SK-N-SH (cell line): ENCODE results near the gene NEK9. TPM values are rescaled to one million over a fixed set of nuclear protein-coding genes. Genes with fewer than 3 reads are reported as not detected.

ENCODE experiments used
- CTCF ChIA-PET: fragments of 300-600, 350-600 bp; formaldehyde crosslinking; extraction: SDS; loops from one replicate; lab custom pipeline; 2021; lab: Yijun Ruan, JAX
- POLR2A ChIA-PET: fragments of 350-600 bp; sonication (Branson Sonifier 250); formaldehyde crosslinking; extraction: SDS; loops from one replicate; lab custom pipeline; 2020; ENCODE audit warnings: antibody characterized with exemption, inconsistent platforms; lab: Yijun Ruan, JAX
- DNase-seq: peaks from one replicate; pipeline ENCODE4 v3.0.0; 2012
- H2AFZ ChIP-seq: fragments of 200-600 bp; sonication (generic); 2 replicates; pipeline ENCODE4 v1.8.1; 2016; ENCODE audit warnings: antibody characterized with exemption, mild to moderate bottlenecking, low read depth
- H3F3A ChIP-seq: fragments of 200-600 bp; sonication (generic); replicated peaks from 2 replicates; pipeline ENCODE3; 2016; ENCODE audit warnings: antibody characterized with exemption, mild to moderate bottlenecking; ENCODE audit not compliant: insufficient read depth
- H3K27ac ChIP-seq, 2 experiments: fragments of 200-500 bp in 1 of 2; fragments of 200-600 bp in 1 of 2; sonication (Bioruptor generic) in 1 of 2; sonication (generic), shearing (Covaris generic) in 1 of 2; 2 replicates each; pipeline versions ENCODE4 v1.5.1 to v1.6.1; 2014 to 2016; ENCODE audit warnings: low read depth in 2 of 2, inconsistent platforms in 1 of 2, low read length in 1 of 2, mild to moderate bottlenecking in 1 of 2, mixed read lengths in 1 of 2
- H3K27me3 ChIP-seq: fragments of 200-600 bp; sonication (generic), shearing (Covaris generic); 2 replicates; pipeline ENCODE4 v1.6.1; 2016; ENCODE audit warnings: mixed run types; ENCODE audit not compliant: insufficient read depth
- H3K36me3 ChIP-seq, 2 experiments: fragments of 200-500 bp in 1 of 2; fragments of 200-600 bp in 1 of 2; sonication (Bioruptor generic) in 1 of 2; sonication (generic) in 1 of 2; replicated peaks in 1 of 2; 2 replicates each; pipeline versions ENCODE3 to v1.5.1; 2014 to 2016; ENCODE audit warnings: low read length in 1 of 2, mild to moderate bottlenecking in 1 of 2; ENCODE audit not compliant: insufficient read depth in 2 of 2, control insufficient read depth in 1 of 2
- H3K4me1 ChIP-seq, 2 experiments: fragments of 200-500 bp in 1 of 2; fragments of 200-600 bp in 1 of 2; sonication (Bioruptor generic) in 1 of 2; sonication (generic), shearing (Covaris generic) in 1 of 2; 2 replicates each; pipeline versions ENCODE4 v1.5.1 to v1.6.1; 2014 to 2016; ENCODE audit warnings: low read depth in 1 of 2, low read length in 1 of 2, mixed run types in 1 of 2; ENCODE audit not compliant: insufficient read depth in 2 of 2, control insufficient read depth in 1 of 2
- H3K4me2 ChIP-seq: fragments of 200-600 bp; sonication (generic), shearing (Covaris generic); 2 replicates; pipeline ENCODE4 v1.6.1; 2017; ENCODE audit warnings: mixed run types
- H3K4me3 ChIP-seq, 2 experiments: fragments of 200-500 bp in 1 of 2; fragments of 200-600 bp in 1 of 2; sonication (Bioruptor generic) in 1 of 2; sonication (generic), shearing (Covaris generic) in 1 of 2; 2 replicates each; pipeline versions ENCODE4 v1.5.1 to v1.8.1; 2014 to 2016; ENCODE audit warnings: low read depth in 2 of 2, inconsistent platforms in 1 of 2, low read length in 1 of 2, mild to moderate bottlenecking in 1 of 2, mixed read lengths in 1 of 2, moderate library complexity in 1 of 2
- H3K79me2 ChIP-seq: fragments of 200-600 bp; sonication (generic); 2 replicates; pipeline ENCODE4 v1.8.1; 2017; ENCODE audit warnings: mild to moderate bottlenecking; ENCODE audit not compliant: insufficient read depth
- H3K9ac ChIP-seq: fragments of 200-600 bp; sonication (generic); 2 replicates; pipeline ENCODE4 v1.6.1; 2017; ENCODE audit warnings: mixed run types
- H3K9me2 ChIP-seq: fragments of 200-600 bp; sonication (generic); 2 replicates; pipeline ENCODE4 v1.6.1; 2017; ENCODE audit warnings: mixed run types
- H3K9me3 ChIP-seq: fragments of 200-600 bp; sonication (generic); 2 replicates; pipeline ENCODE4 v1.6.1; 2017; ENCODE audit warnings: mixed run types, mild to moderate bottlenecking, moderate library complexity
- H4K20me1 ChIP-seq: fragments of 200-600 bp; sonication (generic); 2 replicates; pipeline ENCODE4 v1.6.1; 2017; ENCODE audit warnings: mild to moderate bottlenecking, mixed run types; ENCODE audit not compliant: insufficient read depth
- CHD2 ChIP-seq: fragments of 150-350 bp; IDR thresholded peaks from 2 replicates; pipeline ENCODE4 v1.6.1; 2018; ENCODE audit warnings: low read length; ENCODE audit not compliant: partially characterized antibody
- ELF1 ChIP-seq: IDR thresholded peaks from 2 replicates; pipeline ENCODE4 v1.4.0; 2012
- FOXJ3 ChIP-seq: sonication (generic); formaldehyde crosslinking; IDR thresholded peaks from 2 replicates; pipeline ENCODE4 v1.5.1; 2020; ENCODE audit warnings: mild to moderate bottlenecking, missing genetic modification reagents
- IRF3 ChIP-seq: fragments of 150-350 bp; IDR thresholded peaks from 2 replicates; pipeline ENCODE4 v1.6.1; 2016; ENCODE audit warnings: mild to moderate bottlenecking, low read depth, low read length
- MEF2A ChIP-seq: IDR thresholded peaks from 2 replicates; pipeline ENCODE4 v1.4.0; 2012; ENCODE audit warnings: low read depth, borderline replicate concordance
- MXI1 ChIP-seq: IDR thresholded peaks from 2 replicates; pipeline ENCODE4 v1.6.1; 2012; ENCODE audit warnings: mild to moderate bottlenecking, low read depth, low read length, improper control_type of control experiment
- NFIC ChIP-seq: IDR thresholded peaks from 2 replicates; pipeline ENCODE4 v1.4.0; 2012; ENCODE audit warnings: borderline replicate concordance
- POLR2AphosphoS5 ChIP-seq: IDR thresholded peaks from 2 replicates; pipeline ENCODE4 v1.6.1; 2012; ENCODE audit warnings: low read depth, low read length
- RAD21 ChIP-seq: IDR thresholded peaks from 2 replicates; pipeline ENCODE4 v1.6.1; 2012; ENCODE audit warnings: mild to moderate bottlenecking, low read length
- REST ChIP-seq: IDR thresholded peaks from 2 replicates; pipeline ENCODE4 v1.6.1; 2012; ENCODE audit warnings: mild to moderate bottlenecking, low read depth, low read length, moderate library complexity
- RXRA ChIP-seq: IDR thresholded peaks from 2 replicates; pipeline ENCODE4 v1.4.0; 2012; ENCODE audit warnings: low read depth, mild to moderate bottlenecking, borderline replicate concordance
- SMC3 ChIP-seq: IDR thresholded peaks from 2 replicates; pipeline ENCODE4 v1.6.1; 2012; ENCODE audit warnings: low read depth, low read length, improper control_type of control experiment
- TCF12 ChIP-seq: IDR thresholded peaks from 2 replicates; pipeline ENCODE4 v1.4.0; 2012
- YY1 ChIP-seq: IDR thresholded peaks from 2 replicates; pipeline ENCODE4 v1.4.0; 2012; ENCODE audit warnings: low read depth, mild to moderate bottlenecking
- WGBS: methylation state at CpG from one replicate; pipeline ENCODE4 v1.1.6; 2017; ENCODE audit warnings: low lambda C conversion rate; 5-methylcytosine and 5-hydroxymethylcytosine counted together
- polyA plus RNA-seq, 3 experiments: library from polyadenylated mRNA; depleted of rRNA; stranded (reverse); fragments of >200 nt; gene quantifications; 2 replicates each; pipeline ENCODE4 v1.2.3, GENCODE V29; 2012
- TF ChIP-seq, protein P1 (sequence below): IDR thresholded peaks from 2 replicates; pipeline ENCODE4; 2012
- TF ChIP-seq, protein P2 (sequence below): fragments of 150-350 bp; IDR thresholded peaks from 2 replicates; pipeline ENCODE4 v1.6.1; 2017; ENCODE audit warnings: antibody characterized with exemption, low read length, low read depth, borderline replicate concordance

NEK9 gene
- polyA plus RNA-seq, 1 of the 3 experiments (the other 2 are of a cell fraction): 48.1 TPM

DNA sequence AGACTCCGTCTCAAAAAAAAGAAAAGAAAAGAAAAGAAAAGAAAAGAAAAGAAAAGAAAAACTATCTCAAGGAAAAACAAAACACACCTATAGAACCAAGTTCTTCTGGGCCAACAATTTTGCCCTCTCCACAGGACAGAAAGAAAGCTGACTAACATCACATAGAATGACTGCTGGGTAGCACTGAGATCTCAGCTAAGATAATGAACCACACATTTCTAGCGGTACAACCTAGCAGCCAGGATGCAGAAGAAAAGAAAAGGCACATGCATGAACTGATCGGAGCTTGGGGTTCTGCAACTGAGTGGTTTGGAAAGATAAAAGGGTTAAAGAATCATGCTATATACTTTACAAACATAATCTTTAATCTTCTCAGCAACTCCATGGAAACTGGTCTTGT is 30.1 kb upstream of the NEK9 start:
- Histone ChIP-seq H3K4me2 (no peak overlapping the region), H3K27ac (peak overlapping the region in 1 of 2 experiments; percentile 26; a peak in 1 of 4 replicates), H2AFZ (no peak overlapping the region), H3K79me2 (peaks cover 97% of the 10 kb centered on the region), H3K9ac (no peak overlapping the region), H3K4me1 (no peaks in the 10 kb centered on the region), H3K9me2 (no peaks in the 10 kb centered on the region), H3K4me3 (no peak overlapping the region), H3K36me3 (peaks cover 0 to 3% of the 10 kb centered on the region in 2 experiments), H3K9me3 (no peaks in the 10 kb centered on the region), H3K27me3 (no peaks in the 10 kb centered on the region), H4K20me1 (peaks cover 73% of the 10 kb centered on the region), H3F3A (peaks cover 5% of the 10 kb centered on the region)
- TF ChIP-seq YY1 (no peak), RAD21 (no peak), POLR2AphosphoS5 (no peak), MXI1 (no peak), NFIC (no peak)
- WGBS: 82% methylated on average over 3 of the region's 3 CpGs
- ChIA-PET CTCF (interaction anchor here (0.9 kb wide), 1 partner anchor 139 kb away, joined by 3 read pairs; no protein-coding TSS in a partner anchor), POLR2A (interaction anchor here (1.0 kb wide), 1 partner anchor 122 kb away, joined by 3 read pairs; the partner anchor contains the start of gene FOS)
- DNase-seq: no peak

- peaks cover 5% of the 10 kb centered on the region in 2 experiments for H3K36me3 ChIP-seq
- H3K27ac ChIP-seq: no peak overlapping the region; a peak in 1 of 4 replicates
- H3K9me3 ChIP-seq: no peaks in the 10 kb centered on the region
- CTCF ChIA-PET: interaction anchor here (1.1 to 1.5 kb wide), 2 partner anchors 14 to 127 kb away, joined by 3 to 4 read pairs; no protein-coding TSS in a partner anchor
- TF ChIP-seq, protein P1, sequence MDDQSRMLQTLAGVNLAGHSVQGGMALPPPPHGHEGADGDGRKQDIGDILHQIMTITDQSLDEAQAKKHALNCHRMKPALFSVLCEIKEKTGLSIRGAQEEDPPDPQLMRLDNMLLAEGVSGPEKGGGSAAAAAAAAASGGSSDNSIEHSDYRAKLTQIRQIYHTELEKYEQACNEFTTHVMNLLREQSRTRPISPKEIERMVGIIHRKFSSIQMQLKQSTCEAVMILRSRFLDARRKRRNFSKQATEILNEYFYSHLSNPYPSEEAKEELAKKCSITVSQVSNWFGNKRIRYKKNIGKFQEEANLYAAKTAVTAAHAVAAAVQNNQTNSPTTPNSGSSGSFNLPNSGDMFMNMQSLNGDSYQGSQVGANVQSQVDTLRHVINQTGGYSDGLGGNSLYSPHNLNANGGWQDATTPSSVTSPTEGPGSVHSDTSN: no peak
- TF ChIP-seq SMC3: no peak
- TF ChIP-seq CHD2: no peak
- TF ChIP-seq RXRA: no peak
- no peak for TF ChIP-seq ELF1
- no peak for TF ChIP-seq REST
- no peak for TF ChIP-seq FOXJ3 (CRISPR knock-in tag)
- no peak for TF ChIP-seq MEF2A
- no peak for TF ChIP-seq TCF12
- TF ChIP-seq, protein P2, sequence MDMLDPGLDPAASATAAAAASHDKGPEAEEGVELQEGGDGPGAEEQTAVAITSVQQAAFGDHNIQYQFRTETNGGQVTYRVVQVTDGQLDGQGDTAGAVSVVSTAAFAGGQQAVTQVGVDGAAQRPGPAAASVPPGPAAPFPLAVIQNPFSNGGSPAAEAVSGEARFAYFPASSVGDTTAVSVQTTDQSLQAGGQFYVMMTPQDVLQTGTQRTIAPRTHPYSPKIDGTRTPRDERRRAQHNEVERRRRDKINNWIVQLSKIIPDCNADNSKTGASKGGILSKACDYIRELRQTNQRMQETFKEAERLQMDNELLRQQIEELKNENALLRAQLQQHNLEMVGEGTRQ: no peak
- TF ChIP-seq IRF3: no peak
- H3K79me2 ChIP-seq: peaks cover 91% of the 10 kb centered on the region
- no peak overlapping the region for H2AFZ ChIP-seq
- POLR2A ChIA-PET: no interaction called here
- no peak overlapping the region for H3K4me3 ChIP-seq
- no peak overlapping the region for H3K9ac ChIP-seq
- no peaks in the 10 kb centered on the region for H3K9me2 ChIP-seq
- H4K20me1 ChIP-seq: peaks cover 65% of the 10 kb centered on the region
- H3F3A ChIP-seq: peaks cover 5% of the 10 kb centered on the region
- H3K27me3 ChIP-seq: no peaks in the 10 kb centered on the region
- H3K4me1 ChIP-seq: no peaks in the 10 kb centered on the region
- H3K4me2 ChIP-seq: no peak overlapping the region
- WGBS: 96% methylated on average over 1 of the region's 1 CpG
- DNase-seq: no peak
These were observed 29.3 kb upstream of the NEK9 start for GRCh38 chr14:75156111-75156510.
